GM21825 (cell line): Measurements from ENCODE around the gene DIP2B.
"Not testable (repeated sequence)": the region's sequence is repeated elsewhere in the genome, so short reads cannot be mapped to it uniquely, and the experiment has no call there.

Experiments
- ATAC-seq: cut with Tn5 transposase; IDR thresholded peaks from one replicate; pipeline ENCODE4 v1.9.1; 2021; ENCODE audit warnings: mild to moderate bottlenecking, moderate library complexity; ENCODE audit not compliant: unreplicated experiment

DIP2B gene, protein sequence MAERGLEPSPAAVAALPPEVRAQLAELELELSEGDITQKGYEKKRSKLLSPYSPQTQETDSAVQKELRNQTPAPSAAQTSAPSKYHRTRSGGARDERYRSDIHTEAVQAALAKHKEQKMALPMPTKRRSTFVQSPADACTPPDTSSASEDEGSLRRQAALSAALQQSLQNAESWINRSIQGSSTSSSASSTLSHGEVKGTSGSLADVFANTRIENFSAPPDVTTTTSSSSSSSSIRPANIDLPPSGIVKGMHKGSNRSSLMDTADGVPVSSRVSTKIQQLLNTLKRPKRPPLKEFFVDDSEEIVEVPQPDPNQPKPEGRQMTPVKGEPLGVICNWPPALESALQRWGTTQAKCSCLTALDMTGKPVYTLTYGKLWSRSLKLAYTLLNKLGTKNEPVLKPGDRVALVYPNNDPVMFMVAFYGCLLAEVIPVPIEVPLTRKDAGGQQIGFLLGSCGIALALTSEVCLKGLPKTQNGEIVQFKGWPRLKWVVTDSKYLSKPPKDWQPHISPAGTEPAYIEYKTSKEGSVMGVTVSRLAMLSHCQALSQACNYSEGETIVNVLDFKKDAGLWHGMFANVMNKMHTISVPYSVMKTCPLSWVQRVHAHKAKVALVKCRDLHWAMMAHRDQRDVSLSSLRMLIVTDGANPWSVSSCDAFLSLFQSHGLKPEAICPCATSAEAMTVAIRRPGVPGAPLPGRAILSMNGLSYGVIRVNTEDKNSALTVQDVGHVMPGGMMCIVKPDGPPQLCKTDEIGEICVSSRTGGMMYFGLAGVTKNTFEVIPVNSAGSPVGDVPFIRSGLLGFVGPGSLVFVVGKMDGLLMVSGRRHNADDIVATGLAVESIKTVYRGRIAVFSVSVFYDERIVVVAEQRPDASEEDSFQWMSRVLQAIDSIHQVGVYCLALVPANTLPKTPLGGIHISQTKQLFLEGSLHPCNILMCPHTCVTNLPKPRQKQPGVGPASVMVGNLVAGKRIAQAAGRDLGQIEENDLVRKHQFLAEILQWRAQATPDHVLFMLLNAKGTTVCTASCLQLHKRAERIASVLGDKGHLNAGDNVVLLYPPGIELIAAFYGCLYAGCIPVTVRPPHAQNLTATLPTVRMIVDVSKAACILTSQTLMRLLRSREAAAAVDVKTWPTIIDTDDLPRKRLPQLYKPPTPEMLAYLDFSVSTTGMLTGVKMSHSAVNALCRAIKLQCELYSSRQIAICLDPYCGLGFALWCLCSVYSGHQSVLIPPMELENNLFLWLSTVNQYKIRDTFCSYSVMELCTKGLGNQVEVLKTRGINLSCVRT (N-terminal part only)

DNA sequence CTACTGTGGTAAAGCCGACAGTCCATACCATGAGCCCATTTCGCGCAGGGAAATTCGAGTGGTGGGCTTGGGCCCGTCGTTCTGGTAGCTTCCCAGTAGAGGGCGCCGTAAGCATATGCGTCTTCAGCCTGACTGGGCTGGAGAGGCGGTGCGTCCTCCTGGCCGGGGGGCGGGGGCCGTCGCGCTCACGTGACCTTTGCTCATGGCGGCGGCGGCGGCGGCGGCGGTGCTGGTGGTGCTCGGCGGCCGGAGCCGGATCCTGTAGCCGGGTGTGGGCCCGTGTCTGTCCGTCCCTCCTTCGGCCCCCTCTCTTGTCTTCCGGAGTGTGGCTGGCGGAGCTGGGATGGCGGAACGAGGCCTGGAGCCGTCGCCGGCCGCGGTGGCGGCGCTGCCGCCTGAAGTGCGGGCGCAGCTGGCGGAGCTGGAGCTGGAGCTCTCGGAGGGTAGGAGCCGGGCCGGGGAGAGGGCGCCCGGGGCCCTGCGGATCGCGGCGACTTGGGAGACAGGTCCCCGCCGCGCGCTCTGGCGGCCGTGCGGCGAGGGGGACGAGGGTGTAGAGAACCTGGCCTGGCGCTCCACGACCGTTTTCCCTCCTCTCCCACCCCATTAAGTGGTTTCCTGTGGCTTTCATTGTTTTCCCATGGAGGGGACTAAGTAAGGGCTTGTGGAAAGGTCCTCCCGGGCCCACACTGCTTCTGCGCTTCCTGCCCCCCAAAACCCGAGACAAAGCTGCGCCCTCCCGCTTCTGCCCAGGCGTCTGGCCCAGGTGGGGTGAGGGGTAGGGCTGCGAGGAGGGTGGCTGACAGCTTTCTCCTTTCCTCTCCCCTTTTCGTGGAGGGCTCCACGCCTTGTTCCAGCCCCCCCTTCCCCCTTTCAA lies at the start of gene DIP2B:
DIP2B (plus strand) TSS at position 188 of the 877 bp plus-strand sequence; CDS start at position 344, 156 bp downstream.
- ATAC-seq, result peak; percentile 78

DNA sequence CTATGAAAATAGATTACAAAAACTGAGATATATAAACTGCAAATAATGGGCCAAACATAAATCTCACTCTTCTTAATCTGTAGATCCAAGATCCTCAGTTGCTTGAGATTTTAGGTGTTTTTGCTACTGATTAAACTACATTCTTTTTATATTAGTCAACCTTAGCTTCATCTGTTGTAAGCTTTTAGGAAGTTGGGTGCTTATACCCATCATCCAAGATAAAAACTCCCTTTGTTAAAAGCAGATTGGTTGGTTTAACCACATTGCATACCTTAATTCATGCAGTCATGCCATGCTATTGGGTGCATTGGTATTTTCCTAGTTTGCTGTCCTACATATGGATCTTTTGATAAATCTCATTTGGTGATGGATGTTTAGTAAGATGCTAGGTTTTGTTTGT lies 46.2 kb upstream of the DIP2B start:
- ATAC-seq, result no peak

DNA sequence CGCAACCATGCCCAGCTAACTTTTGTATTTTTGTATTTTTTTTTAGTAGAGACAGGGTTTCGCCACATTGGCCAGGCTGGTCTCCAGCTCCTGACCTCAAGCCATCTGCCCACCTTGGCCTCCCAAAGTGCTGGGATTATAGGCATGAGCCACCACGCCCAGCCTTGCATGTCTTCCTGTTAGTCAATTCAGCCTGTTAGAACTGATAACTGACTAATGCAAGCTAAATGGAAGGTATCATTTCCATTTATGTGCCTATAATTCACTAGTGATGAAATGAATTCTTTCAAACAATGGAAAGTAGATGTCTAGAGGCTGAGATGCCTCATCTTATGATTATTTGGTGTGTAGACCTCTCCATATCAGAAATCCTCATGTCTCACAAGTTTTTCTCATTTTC lies 37.3 kb upstream of the DIP2B start:
- no peak for ATAC-seq

DNA sequence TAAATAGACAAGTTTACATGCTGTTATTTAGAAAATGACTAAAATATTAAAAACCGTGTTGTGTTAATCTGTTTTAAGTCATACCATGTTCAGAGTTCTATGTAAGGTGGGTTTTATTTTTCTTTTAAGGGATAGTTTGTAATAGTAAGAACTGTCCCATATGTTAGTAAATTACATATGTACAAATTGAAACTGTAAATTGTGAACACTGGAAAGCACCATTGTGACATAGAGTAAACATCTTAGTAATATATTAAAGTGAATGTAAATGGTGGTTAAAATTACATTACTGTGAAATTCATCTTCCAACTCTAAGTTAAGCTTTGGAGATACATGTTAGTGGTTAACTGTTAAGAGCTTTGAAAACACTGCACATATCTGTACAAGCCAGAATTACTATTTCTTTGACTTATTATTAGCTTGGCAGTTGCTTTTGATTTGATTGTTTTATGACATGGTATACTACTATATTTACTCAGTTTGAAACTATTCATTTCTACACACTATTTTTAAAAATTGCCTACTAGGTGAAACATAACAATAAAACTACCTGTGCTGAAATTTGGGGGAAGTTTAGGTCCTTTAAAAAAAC lies 27.4 kb upstream of the DIP2B start:
- no peak for ATAC-seq

DNA sequence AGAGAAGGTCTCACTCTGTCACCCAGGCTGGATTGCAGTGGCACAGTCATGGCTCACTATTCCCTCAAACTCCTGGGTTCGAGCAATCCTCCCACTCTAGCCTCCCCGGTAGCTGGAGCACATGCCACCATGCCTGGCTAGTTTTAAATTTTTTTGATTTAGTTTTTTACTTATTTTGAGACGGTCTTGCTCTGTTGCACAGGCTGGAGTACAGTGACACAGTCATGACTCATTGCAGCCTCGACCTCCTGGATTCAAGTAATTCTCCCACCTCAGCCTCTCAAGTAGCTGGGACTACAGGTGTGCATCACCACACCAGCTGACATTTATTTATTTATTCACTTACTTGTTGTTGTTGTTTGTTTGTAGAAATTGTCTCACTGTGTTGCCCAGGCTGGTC lies 22.2 kb upstream of the DIP2B start:
- no peak for ATAC-seq

DNA sequence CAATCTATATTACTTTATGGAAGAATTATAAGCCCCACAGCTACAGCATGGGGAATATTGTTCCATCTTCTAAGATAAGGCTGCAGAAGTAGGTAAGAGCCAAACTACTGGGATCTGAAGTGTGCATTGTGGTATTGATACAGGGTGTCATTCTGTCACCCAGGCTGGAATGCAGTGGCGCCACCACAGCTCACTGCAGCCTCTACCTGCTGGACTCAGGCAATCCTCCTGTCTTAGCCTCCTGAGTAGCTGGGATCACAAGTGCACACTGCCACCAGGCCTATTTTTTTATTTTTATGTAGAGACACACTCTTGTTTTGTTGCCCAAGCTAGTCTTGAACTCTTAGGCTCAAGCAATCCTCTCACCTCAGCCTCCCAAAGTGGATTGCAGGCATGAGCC lies 21.3 kb upstream of the DIP2B start:
- no peak for ATAC-seq

DNA sequence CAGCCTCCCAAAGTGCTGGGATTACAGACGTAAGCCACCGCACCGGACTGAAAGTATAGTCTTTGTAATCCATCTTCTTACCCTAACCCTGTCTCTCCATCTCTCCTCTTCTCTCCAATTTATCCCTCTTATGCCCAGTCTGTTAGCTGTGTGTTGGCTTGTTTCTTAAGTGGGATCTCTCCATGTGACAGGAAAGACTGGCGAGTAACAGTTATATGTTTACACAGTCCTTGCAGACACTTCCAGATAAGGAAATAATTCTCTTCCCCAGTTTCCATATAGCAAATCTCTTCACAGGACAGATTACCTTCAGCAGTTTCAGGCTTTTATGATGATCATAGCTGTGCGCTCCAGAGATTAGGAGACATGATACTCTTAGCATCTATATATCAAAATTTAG lies 16.0 kb upstream of the DIP2B start:
- ATAC-seq, result no peak

- not testable (repeated sequence) for ATAC-seq
Measured at GRCh38 chr12:50498119-50498518, 6.7 kb upstream of the DIP2B start.

DNA sequence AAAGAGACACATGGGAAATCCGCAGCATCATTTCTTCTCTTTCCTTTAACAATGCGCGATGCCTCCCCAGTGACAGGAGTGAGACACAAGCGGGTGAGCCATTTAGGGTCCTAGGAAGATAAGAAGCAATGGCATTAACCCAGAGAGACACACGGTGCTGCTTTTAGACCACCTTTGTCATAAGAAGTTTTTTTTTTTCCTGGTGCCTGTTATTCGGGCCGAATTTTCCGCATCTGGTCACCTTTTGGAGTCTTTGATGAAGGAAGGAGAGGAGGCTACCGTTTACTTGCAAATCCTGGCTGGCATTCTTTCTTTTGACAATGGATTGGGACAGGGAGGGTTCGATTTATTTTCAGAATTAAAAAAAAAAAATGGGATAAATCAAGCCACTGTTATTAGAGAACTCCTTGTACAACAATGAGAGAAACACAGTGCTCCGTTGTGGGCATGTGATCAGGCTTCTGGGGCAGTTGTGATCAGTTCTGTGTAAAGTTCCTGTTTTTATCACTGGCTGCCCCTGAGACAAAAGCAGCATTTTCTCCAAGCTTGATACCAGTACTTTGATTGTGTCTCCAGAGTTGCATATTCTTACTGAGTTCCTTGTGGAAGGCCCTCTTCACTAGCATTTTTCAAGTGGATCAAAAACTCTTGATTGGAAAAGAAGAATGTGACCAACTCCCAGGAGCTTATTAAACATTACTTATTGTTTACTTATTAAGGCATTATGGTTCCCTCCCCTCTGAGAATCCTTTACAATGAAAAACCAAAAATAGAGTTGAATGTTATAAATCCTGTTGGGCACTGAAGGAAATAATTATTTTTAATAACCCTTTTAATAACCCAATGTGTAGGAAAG lies 1.1 kb downstream of the DIP2B start:
- ATAC-seq, result no peak

- no peak for ATAC-seq
Measured at GRCh38 chr12:50506753-50507473, 2.1 kb downstream of the DIP2B start.

DNA sequence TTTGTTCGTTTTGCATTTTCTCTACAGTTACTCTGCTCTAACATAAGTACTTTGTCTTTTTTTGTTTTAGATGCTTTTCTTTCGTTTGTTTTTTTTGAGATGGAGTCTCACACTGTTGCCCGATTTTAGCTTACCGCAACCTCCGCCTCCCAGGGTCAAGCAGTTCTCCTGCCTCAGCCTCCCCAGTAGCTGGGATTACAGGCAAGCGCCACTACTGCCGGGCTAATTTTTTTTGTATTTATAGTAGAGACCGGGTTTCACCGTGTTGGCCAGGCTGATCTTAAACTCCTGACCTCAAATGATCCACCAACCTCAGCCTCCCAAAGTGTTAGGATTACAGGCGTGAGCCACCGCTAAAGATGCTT lies 2.7 kb downstream of the DIP2B start:
- no peak for ATAC-seq

GRCh38 chr12:50507930-50508329 lies 3.1 kb downstream of the DIP2B start:
- no peak for ATAC-seq

- no peak for ATAC-seq
Measured at GRCh38 chr12:50508414-50508813, 3.6 kb downstream of the DIP2B start.

DNA sequence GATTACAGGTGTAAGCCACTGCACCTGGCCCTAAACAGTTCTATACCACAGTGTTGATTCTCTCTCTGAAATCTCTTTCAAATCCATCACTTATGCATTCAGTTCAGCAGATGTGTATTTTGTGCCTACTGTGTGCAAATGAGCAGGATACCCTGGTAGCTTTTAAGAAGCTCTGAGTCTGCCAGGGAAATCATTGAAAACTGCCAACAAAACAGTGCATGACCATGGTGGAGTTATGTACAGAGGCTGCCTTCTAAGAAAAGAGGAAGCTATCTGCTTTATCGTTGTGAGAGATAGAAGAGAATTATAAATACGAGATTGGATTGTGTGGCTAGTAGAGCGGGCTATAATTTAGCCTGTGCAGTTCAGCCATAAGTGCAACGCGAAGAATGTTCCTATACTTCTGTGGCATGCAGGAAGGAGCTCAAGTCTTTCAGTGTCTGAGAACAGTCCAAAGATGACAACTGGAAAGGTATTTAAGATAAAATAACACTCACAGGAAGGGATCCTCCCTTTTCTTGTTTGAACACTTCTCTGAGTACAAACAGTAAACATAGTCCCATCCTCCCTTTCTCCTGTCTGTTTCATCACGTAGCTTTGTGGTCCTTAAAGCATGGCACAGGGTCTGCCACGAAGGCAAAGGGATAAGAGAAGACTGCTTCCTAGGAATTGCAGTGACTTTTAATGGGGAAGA lies 4.3 kb downstream of the DIP2B start:
- ATAC-seq, result no peak

DNA sequence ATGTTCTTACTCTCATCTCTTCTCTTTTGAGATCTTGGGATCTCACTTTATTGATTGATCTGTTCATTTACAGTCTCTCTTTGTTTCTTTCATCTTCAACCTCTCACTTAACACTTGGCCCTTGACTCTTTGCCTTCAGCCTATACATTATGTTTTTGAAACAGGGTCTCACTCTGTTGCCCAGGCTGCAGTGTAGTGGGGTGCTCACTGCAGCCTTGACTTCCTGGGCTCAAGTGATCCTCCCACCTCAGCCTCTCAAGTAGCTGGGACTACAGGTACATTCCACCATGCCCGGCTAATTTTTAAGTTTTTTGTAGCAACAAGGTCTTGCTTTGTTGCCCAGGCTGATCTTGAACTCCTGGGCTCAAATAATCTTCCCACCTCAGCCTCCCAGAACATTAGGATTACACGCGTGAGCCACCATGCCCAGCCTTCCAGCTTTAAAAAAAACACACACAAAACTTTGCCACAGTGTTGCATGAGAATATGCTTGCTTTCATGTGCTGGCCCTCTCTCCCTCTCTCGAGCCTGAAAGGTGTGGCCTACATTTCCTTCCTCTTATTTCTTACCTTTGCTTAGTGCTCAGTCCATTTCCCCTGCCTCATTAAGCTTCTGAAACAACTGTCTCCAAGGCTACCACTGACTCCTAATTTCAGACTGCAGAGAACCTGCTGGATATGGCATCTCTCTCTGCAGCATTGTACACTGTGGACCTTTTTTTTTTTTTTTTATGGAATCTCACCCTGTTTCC lies 9.9 kb downstream of the DIP2B start:
- ATAC-seq, result peak; percentile 34

DNA sequence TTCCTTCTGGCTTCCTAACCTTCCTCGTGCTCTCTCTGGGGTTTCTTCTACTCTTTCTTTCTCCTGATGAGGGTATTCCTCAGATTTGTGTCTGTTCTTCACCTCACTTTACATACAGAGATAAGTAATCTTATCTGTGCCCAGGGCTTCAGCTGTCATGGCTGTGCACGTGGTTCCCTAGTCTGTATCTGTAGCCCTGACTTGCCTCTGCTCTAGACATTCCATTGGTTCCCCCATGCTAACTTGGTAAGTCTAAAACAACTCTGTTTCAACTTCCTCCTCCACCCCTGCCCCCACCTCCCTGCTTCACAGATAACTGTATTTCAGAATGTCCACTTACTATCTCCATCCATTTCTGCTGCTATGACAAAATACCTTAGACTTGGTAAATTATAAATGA lies 10.8 kb downstream of the DIP2B start:
- no peak for ATAC-seq
